Measurements from ENCODE around the gene KCNN4. TPM values are rescaled to one million over a fixed set of nuclear protein-coding genes. Genes with fewer than 3 reads are reported as not detected.

The KCNN4 gene
- total RNA-seq, 2 donors from 2014 or later = 2.8 to 3.5 TPM

- H3K27me3 ChIP-seq (replicated peaks; ENCODE audit: insufficient read depth) = peaks cover 7% of the 10 kb centered on the region
- ATAC-seq (ENCODE audit: insufficient number of reproducible peaks, low FRiP score, low read depth) = no peak
- peak overlapping the region; percentile 70 for H3K4me3 ChIP-seq
- no peaks in the 10 kb centered on the region for H3K36me3 ChIP-seq
- peaks cover 2 to 9% of the 10 kb centered on the region in 2 donors for H3K4me1 ChIP-seq (ENCODE audit: control insufficient read depth in 1 of 2, low read depth in 2 of 2)
- TF ChIP-seq CTCF (IDR thresholded peaks at IDR 0.05) = no peak
- H3K9me3 ChIP-seq = no peaks in the 10 kb centered on the region
- DNase-seq (ENCODE audit: low spot score) = no peak
- H3K27ac ChIP-seq = no peak overlapping the region
Measured at GRCh38 chr19:43798026-43798545, 17.3 kb upstream of the KCNN4 start.

- peaks cover 2 to 9% of the 10 kb centered on the region in 2 donors for H3K4me1 ChIP-seq (ENCODE audit: control insufficient read depth in 1 of 2, low read depth in 2 of 2)
- H3K36me3 ChIP-seq = no peaks in the 10 kb centered on the region
- no peak for ATAC-seq (ENCODE audit: insufficient number of reproducible peaks, low FRiP score, low read depth)
- no peak for DNase-seq (ENCODE audit: low spot score)
- H3K4me3 ChIP-seq = no peak overlapping the region
- TF ChIP-seq CTCF (IDR thresholded peaks at IDR 0.05) = no peak
- H3K9me3 ChIP-seq = no peaks in the 10 kb centered on the region
- H3K27me3 ChIP-seq (replicated peaks; ENCODE audit: insufficient read depth) = peaks cover 7% of the 10 kb centered on the region
- H3K27ac ChIP-seq = no peak overlapping the region
Measured at GRCh38 chr19:43797556-43797955, 16.8 kb upstream of the KCNN4 start.

- H3K27me3 ChIP-seq (replicated peaks; ENCODE audit: insufficient read depth) = peaks cover 7% of the 10 kb centered on the region
- ATAC-seq (ENCODE audit: insufficient number of reproducible peaks, low FRiP score, low read depth) = no peak
- DNase-seq (ENCODE audit: low spot score) = no peak
Measured at GRCh38 chr19:43797118-43797517, 16.3 kb upstream of the KCNN4 start.

GRCh38 chr19:43790587-43790986, 9.8 kb upstream of the KCNN4 start:
- H3K9me3 ChIP-seq = no peaks in the 10 kb centered on the region
- DNase-seq (ENCODE audit: low spot score) (no peak), ATAC-seq (ENCODE audit: insufficient number of reproducible peaks, low FRiP score, low read depth) (no peak)
- H3K27me3 ChIP-seq (replicated peaks; ENCODE audit: insufficient read depth) = no peaks in the 10 kb centered on the region
- H3K36me3 ChIP-seq = no peaks in the 10 kb centered on the region
- H3K4me3 ChIP-seq = no peak overlapping the region
- H3K4me1 ChIP-seq (ENCODE audit: control insufficient read depth in 1 of 2, low read depth in 2 of 2) = no peaks in the 10 kb centered on the region
- H3K27ac ChIP-seq = no peak overlapping the region
- TF ChIP-seq CTCF (IDR thresholded peaks at IDR 0.05) = no peak

More at GRCh38 chr19:43797118-43797517, 16.3 kb upstream of the KCNN4 start:
- no peak for TF ChIP-seq CTCF (IDR thresholded peaks at IDR 0.05)
- no peaks in the 10 kb centered on the region for H3K9me3 ChIP-seq
- H3K27ac ChIP-seq = no peak overlapping the region
- H3K36me3 ChIP-seq = no peaks in the 10 kb centered on the region
- H3K4me3 ChIP-seq = no peak overlapping the region
- peaks cover 2 to 9% of the 10 kb centered on the region in 2 donors for H3K4me1 ChIP-seq (ENCODE audit: control insufficient read depth in 1 of 2, low read depth in 2 of 2)

GRCh38 chr19:43789029-43789428, 8.3 kb upstream of the KCNN4 start:
- Histone ChIP-seq H3K27ac (no peak overlapping the region), H3K4me1 (ENCODE audit: control insufficient read depth in 1 of 2, low read depth in 2 of 2) (peaks cover 6 to 10% of the 10 kb centered on the region in 2 donors), H3K4me3 (no peak overlapping the region), H3K36me3 (no peaks in the 10 kb centered on the region), H3K9me3 (no peaks in the 10 kb centered on the region), H3K27me3 (replicated peaks; ENCODE audit: insufficient read depth) (no peaks in the 10 kb centered on the region)
- no peak for TF ChIP-seq CTCF (IDR thresholded peaks at IDR 0.05)
- DNase-seq (ENCODE audit: low spot score) (no peak), ATAC-seq (ENCODE audit: insufficient number of reproducible peaks, low FRiP score, low read depth) (no peak)
